ENCODE measurements around the gene PACRG.

- TF ChIP-seq POLR2A (IDR thresholded peaks at IDR 0.05) (no peak), CTCF (IDR thresholded peaks at IDR 0.05) (no peak), POLR2AphosphoS5 (IDR thresholded peaks at IDR 0.05) (no peak)
These were observed 520.3 kb downstream of the PACRG start for GRCh38 chr6:163248051-163248450.

Data from stomach (tissue), 4 donors.